Panc1 (cell line): ENCODE data around the gene TRAPPC8. TPM values are rescaled to one million over a fixed set of nuclear protein-coding genes. Genes with fewer than 3 reads are reported as not detected.

ENCODE experiments used
- ATAC-seq: fragments of 200-7000 bp; cut with Tn5 transposase; 2 replicates; pipeline ENCODE4 v1.9.1; 2020; ENCODE audit warnings: mild to moderate bottlenecking, moderate library complexity
- BruUV-seq: library from RNA; stranded (reverse); fragments of 400-500 nt; replicated peaks from 2 replicates; lab custom pipeline; 2021; lab: Mats Ljungman, UMichigan
- CTCF ChIA-PET: fragments of 300-600 bp; sonication (Branson Sonifier 250); formaldehyde crosslinking; loops from one replicate; lab custom pipeline; 2022; ENCODE audit warnings: antibody characterized with exemption; lab: Charles Lee
- POLR2A ChIA-PET: fragments of 300-600 bp; sonication (Branson Sonifier 250); formaldehyde crosslinking; loops from one replicate; lab custom pipeline; 2022; ENCODE audit warnings: antibody characterized with exemption; lab: Charles Lee
- DNase-seq: peaks from one replicate; pipeline ENCODE4 v3.0.0-alpha.2; 2010; ENCODE audit warnings: low read depth, low spot score
- H3K27ac ChIP-seq: 2 replicates; pipeline ENCODE4 v1.5.1; 2011; ENCODE audit warnings: mild to moderate bottlenecking, low read length, inconsistent platforms
- H3K27me3 ChIP-seq: fragments of 200-500 bp; sonication (Bioruptor generic); 2 replicates; pipeline ENCODE4 v1.6.0; 2014; ENCODE audit warnings: low read length, inconsistent platforms; ENCODE audit not compliant: control insufficient read depth, insufficient read depth
- H3K36me3 ChIP-seq: fragments of 200-500 bp; sonication (Bioruptor generic); 2 replicates; pipeline ENCODE4 v1.5.1; 2014; ENCODE audit warnings: inconsistent platforms, mild to moderate bottlenecking, low read length, moderate library complexity; ENCODE audit not compliant: control insufficient read depth, insufficient read depth
- H3K4me1 ChIP-seq: 2 replicates; pipeline ENCODE4 v1.5.1; 2011; ENCODE audit warnings: inconsistent platforms, mild to moderate bottlenecking, low read length, moderate library complexity; ENCODE audit not compliant: control insufficient read depth, insufficient read depth
- H3K4me3 ChIP-seq, 2 experiments: 2 replicates each; pipeline ENCODE4 v1.5.1; 2011 to 2012; ENCODE audit warnings: low read depth in 2 of 2, low read length in 2 of 2, mild to moderate bottlenecking in 2 of 2, inconsistent platforms in 1 of 2, moderate library complexity in 1 of 2
- H3K9me3 ChIP-seq: fragments of 200-500 bp; sonication (Bioruptor generic); 2 replicates; pipeline ENCODE4 v1.5.1; 2014; ENCODE audit warnings: low read depth, mild to moderate bottlenecking, inconsistent platforms, low read length, moderate library complexity; ENCODE audit not compliant: control insufficient read depth, insufficient read depth
- CTCF ChIP-seq: fragments of 450-650 bp; IDR thresholded peaks from 2 replicates; pipeline ENCODE4 v1.5.1; 2017; ENCODE audit warnings: mild to moderate bottlenecking
- POLR2AphosphoS5 ChIP-seq: IDR thresholded peaks from 2 replicates; pipeline ENCODE4 v1.6.1; 2012; ENCODE audit warnings: mild to moderate bottlenecking, low read depth, low read length, moderate library complexity
- REST ChIP-seq, 2 experiments: IDR thresholded peaks; 2 replicates each; pipeline ENCODE4 v1.6.1; 2011 to 2012; ENCODE audit warnings: low read depth in 2 of 2, control low read depth in 1 of 2, low read length in 1 of 2, mild to moderate bottlenecking in 1 of 2, moderate library complexity in 1 of 2; ENCODE audit not compliant: insufficient read depth in 1 of 2
- SIN3A ChIP-seq: IDR thresholded peaks from 2 replicates; pipeline ENCODE4 v1.6.1; 2012; ENCODE audit warnings: low read depth, mild to moderate bottlenecking, low read length, moderate library complexity, borderline replicate concordance; ENCODE audit not compliant: insufficient read depth
- TCF7L2 ChIP-seq: IDR thresholded peaks from 2 replicates; pipeline ENCODE4 v1.6.1; 2011; ENCODE audit warnings: mild to moderate bottlenecking, low read depth, low read length, inconsistent platforms
- in situ Hi-C: cut with HindIII; loops from 2 replicates; pipeline ENCODE4 v1.10.0; 2016; ENCODE audit warnings: low sequenced_read_pairs, low pct_unique_long_range_greater_than_20kb
- intact Hi-C: fragments of 100-400 bp; cut with micrococcal nuclease; formaldehyde crosslinking; loops from one replicate; pipeline ENCODE4 v1.10.0; 2022; ENCODE audit not compliant: unreplicated experiment
- total RNA-seq: library from RNA; stranded (reverse); gene quantifications from one replicate; pipeline ENCODE4 v1.2.1, GENCODE V29; 2021; ENCODE audit not compliant: unreplicated experiment

TRAPPC8 gene
- total RNA-seq, 1 experiment from 2014 or later = 35.3 TPM

GRCh38 chr18:31793531-31793930 lies 149.4 kb downstream of the TRAPPC8 start:
- ChIA-PET POLR2A (no interaction called here), CTCF (no interaction called here)
- Histone ChIP-seq H3K4me1 (no peaks in the 10 kb centered on the region), H3K4me3 (no peak overlapping the region), H3K27me3 (no peaks in the 10 kb centered on the region), H3K36me3 (no peaks in the 10 kb centered on the region), H3K27ac (no peak overlapping the region), H3K9me3 (no peaks in the 10 kb centered on the region)
- in situ Hi-C loops = no loop called here
- no TSS peak for BruUV-seq
- TF ChIP-seq SIN3A = no peak
- no peak for TF ChIP-seq POLR2AphosphoS5
- no peak for TF ChIP-seq TCF7L2
- no peak for TF ChIP-seq CTCF
- TF ChIP-seq REST (IDR thresholded peaks at IDR 0.05; ENCODE audit: insufficient read depth in 1 of 2, low read depth in 2 of 2, low read length in 1 of 2) = no peak
- DNase-seq = no peak
- intact Hi-C loops = no loop called here
- no peak for ATAC-seq

GRCh38 chr18:31792580-31792911 lies 150.4 kb downstream of the TRAPPC8 start:
- Histone ChIP-seq H3K4me3 (no peak overlapping the region), H3K27ac (no peak overlapping the region), H3K4me1 (no peaks in the 10 kb centered on the region), H3K36me3 (no peaks in the 10 kb centered on the region), H3K27me3 (no peaks in the 10 kb centered on the region), H3K9me3 (no peaks in the 10 kb centered on the region)
- intact Hi-C loops = no loop called here
- ChIA-PET POLR2A (no interaction called here), CTCF (no interaction called here)
- TF ChIP-seq REST (IDR thresholded peaks at IDR 0.05; ENCODE audit: insufficient read depth in 1 of 2, low read depth in 2 of 2, low read length in 1 of 2) (no peak), POLR2AphosphoS5 (no peak), TCF7L2 (no peak), SIN3A (no peak), CTCF (no peak)
- no TSS peak for BruUV-seq
- ATAC-seq = no peak
- in situ Hi-C loops = no loop called here
- no peak for DNase-seq
